Endothelial cell of coronary artery (primary cell): ENCODE results near the gene MYPOP. TPM values are rescaled to one million over a fixed set of nuclear protein-coding genes. Genes with fewer than 3 reads are reported as not detected.

Experiments
- total RNA-seq: library from RNA; depleted of rRNA; stranded (reverse); fragments of >200 nt; gene quantifications from 2 replicates; pipeline ENCODE4 v1.2.3, GENCODE V29; 2014

The MYPOP gene, protein sequence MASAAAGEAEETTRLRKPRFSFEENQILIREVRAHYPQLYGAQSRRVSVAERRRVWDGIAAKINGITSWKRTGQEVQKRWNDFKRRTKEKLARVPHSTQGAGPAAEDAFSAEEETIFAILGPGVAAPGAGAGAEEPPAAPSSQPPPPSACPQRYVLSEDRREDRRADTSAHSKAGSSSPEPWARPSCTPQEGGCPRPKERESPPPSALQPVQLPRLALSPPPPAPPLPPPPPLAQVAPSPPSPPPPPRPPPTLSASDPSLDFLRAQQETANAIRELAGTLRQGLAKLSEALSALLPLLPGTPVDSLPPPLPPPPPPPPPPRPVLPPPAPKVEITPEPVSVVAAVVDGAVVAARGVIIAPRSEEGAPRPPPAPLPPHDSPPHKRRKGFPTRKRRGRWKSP
- total RNA-seq: 0.99 and 1.1 TPM in 2 replicates

DNA sequence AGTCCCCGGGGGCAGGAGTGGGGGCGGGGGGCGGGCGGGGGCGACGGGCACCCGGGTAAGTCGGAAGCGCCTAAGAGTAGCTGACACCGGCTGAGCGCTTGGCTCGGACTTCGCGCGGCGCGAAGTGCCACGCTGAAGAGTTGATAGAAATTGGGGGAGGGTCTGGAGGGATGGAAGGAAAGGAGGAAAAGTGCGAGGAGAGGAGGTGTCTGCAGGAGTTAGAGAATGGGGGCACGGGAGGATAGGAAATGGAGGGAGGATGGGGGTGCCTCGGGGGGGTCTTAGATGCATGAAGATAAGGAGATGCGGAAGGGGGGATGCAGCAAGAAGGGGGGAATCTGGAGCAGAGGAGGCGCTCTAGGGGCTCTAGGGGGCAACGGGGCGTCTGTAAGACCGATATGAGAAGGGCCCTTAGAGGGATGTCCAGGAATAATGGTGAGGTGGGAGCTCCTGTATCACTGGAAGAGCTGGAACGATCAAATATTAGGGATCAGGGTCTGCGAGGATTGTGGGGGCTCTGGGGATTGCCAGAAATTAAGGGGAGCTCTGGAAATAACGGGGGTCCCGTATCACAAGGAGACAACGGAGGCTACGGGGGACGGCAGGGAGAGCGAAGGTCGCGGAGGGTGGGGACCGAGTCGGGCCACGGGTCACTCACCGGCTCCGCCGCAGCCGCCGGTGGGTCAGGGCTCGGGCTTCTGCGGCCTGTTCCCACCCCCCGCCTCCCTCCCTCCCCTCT lies at the start of gene MYPOP:
Gene MYPOP, minus strand, starts transcription at position 702 of the 739 bp plus-strand sequence. CDS start 840 bp downstream, outside the sequence.

DNA sequence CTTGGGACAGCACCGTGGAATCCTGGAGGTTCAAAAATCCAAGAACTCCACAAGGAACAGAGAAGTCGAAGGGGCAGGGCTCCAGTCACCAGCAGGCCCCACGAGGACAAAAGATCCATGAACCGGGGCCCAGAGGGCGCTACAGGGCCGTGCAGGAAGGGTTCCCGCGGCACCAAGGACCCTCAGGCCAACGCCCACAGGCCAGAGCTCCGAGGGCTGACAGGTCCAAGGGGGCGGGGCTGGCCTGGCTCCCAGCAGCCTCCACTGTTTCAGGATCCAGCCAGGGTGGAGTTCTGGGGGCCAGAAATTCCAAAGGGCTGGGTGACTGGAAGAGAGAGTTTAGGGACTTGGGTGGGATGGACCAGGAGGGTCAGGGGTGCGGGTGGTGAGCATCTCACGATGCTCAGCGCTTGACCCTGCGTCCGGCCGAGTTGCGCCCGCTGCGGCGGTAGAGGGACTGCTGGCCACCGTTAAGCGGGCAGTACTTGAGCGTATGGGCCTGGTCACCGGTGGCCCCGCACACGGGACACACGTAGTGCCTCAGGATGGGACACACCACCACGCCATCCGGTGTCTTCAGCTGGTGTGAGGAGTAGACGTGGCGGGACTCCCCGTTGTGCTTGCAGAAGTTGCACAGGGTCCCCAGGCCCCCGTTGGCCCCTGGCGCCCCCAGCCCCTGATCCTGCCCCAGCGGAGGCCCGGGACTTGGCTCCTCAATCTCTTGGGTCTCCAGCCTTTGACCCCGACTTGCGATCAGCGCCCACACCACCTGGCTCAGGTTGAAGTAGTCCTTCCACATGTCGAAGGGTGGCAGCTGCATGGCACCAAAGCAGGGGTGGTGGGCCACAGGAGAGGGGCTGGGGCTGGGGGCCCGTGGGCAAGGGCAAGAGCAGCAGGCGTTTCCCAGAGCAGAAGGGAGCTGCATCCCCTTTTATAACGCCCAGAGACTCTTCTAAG lies 11.7 kb upstream of the MYPOP start, which contains the start of gene NANOS2:
Gene NANOS2, minus strand, starts transcription at position 905 of the 957 bp plus-strand sequence. Its CDS starts 85 bp downstream, at position 820.

DNA sequence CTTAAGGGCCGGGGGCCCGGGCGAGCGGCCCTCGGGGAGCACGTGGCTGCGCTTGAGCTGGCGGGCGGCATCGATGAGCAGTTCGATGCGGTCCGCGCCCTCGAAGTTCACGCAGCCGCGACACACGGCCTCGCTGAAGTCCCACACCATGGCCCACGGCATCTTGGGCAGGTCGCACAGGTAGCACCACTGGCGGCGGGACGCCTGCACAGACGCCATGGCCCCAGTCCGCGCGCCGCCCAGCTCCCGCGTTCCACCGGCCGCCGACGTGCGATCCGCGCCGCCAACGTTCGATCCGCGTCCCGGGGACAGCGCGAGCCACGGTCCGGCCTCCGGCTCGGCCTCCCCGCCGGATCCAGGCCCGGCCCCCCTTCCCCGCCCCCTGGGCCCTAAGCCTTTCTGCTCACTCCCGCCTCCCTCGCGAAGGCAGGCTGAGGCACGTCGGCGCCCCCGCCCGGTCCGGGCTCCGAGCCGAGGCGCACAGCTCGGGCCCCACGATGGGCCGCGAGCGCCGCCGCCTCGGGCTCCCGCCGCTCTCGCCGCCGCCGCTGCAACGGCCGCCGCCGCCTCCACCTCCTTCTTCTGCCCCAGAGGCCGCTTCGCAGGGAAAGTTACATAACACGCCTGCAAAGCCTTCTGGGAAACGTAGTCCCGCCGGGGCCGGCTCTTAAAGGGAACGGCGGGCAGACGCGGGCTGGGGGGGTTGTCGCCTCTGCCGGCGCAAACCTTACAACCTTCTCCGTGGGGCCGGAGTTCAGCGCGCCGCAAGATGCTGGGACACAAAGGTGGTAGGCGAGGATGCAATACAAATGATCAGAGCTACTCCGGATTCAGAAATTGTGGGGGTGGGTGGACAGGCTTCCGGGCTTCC lies 16.6 kb downstream of the MYPOP start, which contains the start of gene IRF2BP1:
Gene IRF2BP1, minus strand, starts transcription at position 586 of the 871 bp plus-strand sequence. Its CDS starts 367 bp downstream, at position 219.

DNA sequence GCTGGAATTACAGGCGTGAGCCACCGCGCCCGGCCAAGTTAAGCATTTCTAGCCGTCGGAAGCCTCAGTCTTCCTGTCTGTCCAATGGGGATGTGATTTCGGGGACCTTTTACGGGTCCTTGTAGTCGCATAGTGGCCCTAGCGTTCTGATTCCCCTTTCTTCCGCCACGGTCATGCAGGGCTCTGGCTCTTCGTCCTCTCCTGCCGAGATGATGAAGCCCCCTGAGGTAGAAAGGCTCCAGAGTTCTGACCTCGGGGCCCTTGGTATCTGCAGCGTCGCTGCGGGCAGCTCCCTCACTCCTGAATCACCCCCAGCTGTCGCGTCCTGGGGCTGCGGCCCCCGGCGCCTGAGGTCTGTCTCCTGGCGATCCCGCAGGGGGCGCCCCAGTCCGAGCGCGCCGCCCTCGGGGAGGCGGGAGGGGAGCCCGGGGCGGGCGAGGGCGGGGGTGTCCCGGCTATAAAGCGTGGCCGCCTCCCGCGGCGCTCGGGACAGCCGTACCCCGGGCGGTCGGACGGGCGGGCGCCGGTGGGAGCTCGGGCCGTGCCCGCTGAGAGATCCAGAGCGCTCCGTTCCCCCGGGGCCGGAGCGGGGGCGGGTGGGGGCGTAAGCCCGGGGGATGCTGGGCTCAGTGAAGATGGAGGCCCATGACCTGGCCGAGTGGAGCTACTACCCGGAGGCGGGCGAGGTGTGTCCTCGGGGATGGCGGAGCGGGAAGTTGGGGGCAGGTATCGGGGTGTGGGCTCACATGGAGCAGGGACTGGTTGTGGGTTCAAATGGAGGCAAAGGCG lies 38.4 kb downstream of the MYPOP start, which contains the start of gene FOXA3:
Gene FOXA3, plus strand, starts transcription at position 487 of the 789 bp plus-strand sequence. Its CDS starts 131 bp downstream, at position 618.

DNA sequence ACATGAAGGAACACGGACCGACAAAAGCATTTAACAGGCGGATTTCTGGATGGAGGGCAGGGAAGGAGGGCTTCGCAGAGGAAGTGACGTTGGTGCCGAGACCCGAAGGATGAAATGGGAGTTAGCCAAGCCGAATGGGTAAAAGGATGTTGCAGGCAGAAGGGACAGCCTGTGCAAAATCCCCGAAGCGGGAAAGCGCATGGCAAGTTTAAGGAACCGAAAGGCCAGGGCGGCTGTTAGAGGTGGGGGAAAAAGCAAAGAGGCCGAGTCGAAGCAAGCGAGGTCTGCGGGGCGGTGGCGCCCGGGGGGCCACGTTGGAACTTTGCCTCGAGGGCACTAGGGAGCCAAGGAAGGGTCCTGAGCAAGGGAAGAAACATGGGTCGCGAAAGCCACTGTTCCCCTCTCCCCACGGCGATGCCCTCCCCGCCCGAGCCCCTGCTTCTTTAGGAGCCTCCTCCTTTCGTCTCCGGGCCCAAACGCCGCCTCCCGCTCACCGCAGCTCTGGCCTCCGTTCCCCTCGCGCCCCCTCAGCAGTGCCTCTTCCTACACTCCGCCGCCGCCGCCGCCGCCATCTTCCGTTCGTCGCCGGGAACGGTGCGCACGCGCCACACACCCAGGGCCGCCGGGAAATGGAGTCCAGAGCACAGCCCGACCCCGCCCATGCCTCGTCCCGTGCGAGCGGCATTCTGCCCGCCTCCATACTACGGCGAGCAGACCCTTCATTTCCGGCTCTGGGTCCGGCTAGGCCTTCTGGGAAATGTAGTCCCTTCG lies 39.7 kb downstream of the MYPOP start, which contains the start of gene SYMPK:
Gene SYMPK, minus strand, starts transcription at position 584 of the 771 bp plus-strand sequence. CDS start 8,652 bp downstream, outside the sequence.

Other genes starting within 250 kb of the MYPOP start
- 0.09 TPM in 1 of 2 replicates, not detected in the other for gene GIPR, start 234.4 kb downstream of the MYPOP start, total RNA-seq
- gene SNRPD2, start 210.7 kb downstream of the MYPOP start, total RNA-seq: 779 and 865 TPM in 2 replicates
- 7.8 and 9.0 TPM in 2 replicates for gene QPCTL, start 209.9 kb downstream of the MYPOP start, total RNA-seq
- gene FBXO46, start 171.7 kb downstream of the MYPOP start, total RNA-seq: 3.6 and 5.1 TPM in 2 replicates
- gene MEIOSIN, start 169.2 kb downstream of the MYPOP start, total RNA-seq: not detected in 2 replicates
- gene SIX5, start 133.4 kb downstream of the MYPOP start, total RNA-seq: 3.3 and 6.3 TPM in 2 replicates
- gene DMPK, start 120.1 kb downstream of the MYPOP start, total RNA-seq: 8.0 and 17.6 TPM in 2 replicates
- gene DMWD, start 109.8 kb downstream of the MYPOP start, total RNA-seq: 22.6 and 31.8 TPM in 2 replicates
- under 0.01 and 0.09 TPM in 2 replicates for gene RSPH6A, start 87.3 kb downstream of the MYPOP start, total RNA-seq
- 30.4 and 36.5 TPM in 2 replicates for gene SYMPK, start 39.5 kb downstream of the MYPOP start, total RNA-seq
- gene FOXA3, start 38.3 kb downstream of the MYPOP start, total RNA-seq: not detected in 2 replicates
- 17.7 and 20.6 TPM in 2 replicates for gene IRF2BP1, start 16.5 kb downstream of the MYPOP start, total RNA-seq
- gene NANOS2, start 12.2 kb upstream of the MYPOP start, total RNA-seq: not detected in 2 replicates
- gene NOVA2, start 71.3 kb upstream of the MYPOP start, total RNA-seq: 4.7 and 6.0 TPM in 2 replicates
- gene CCDC61, start 92.9 kb upstream of the MYPOP start, total RNA-seq: 7.2 and 8.3 TPM in 2 replicates
- not detected in 2 replicates for gene PGLYRP1, start 120.4 kb upstream of the MYPOP start, total RNA-seq
- gene IGFL4, start 138.4 kb upstream of the MYPOP start, total RNA-seq: not detected in 2 replicates
- not detected in 2 replicates for gene IGFL3, start 222.1 kb upstream of the MYPOP start, total RNA-seq
- gene IGFL2, start 245.6 kb upstream of the MYPOP start, total RNA-seq: 0.09 TPM in 1 of 2 replicates, not detected in the other